Measurements from ENCODE around the gene USH1G. TPM values are rescaled to one million over a fixed set of nuclear protein-coding genes. Genes with fewer than 3 reads are reported as not detected.

Gene USH1G
- total RNA-seq, 1 experiment from 2014 or later, result 2.7 TPM

- no peak overlapping the region for H2BK5ac ChIP-seq (ENCODE audit: insufficient read length, low read length)
- H4K5ac ChIP-seq (ENCODE audit: insufficient read length, low read depth, low read length), result no peak overlapping the region
- no peak overlapping the region for H3K18ac ChIP-seq (ENCODE audit: insufficient read length, low read depth, low read length)
- no peak overlapping the region for H2BK12ac ChIP-seq (ENCODE audit: insufficient read length, low read depth, low read length)
- H3K14ac ChIP-seq (ENCODE audit: insufficient read depth, low read length), result no peak overlapping the region
- no peak overlapping the region for H4K8ac ChIP-seq (replicated peaks; ENCODE audit: insufficient read length, low read depth, low read length)
- no peak overlapping the region for H3K27ac ChIP-seq (ENCODE audit: insufficient read length, low read depth, low read length)
- DNase-seq, result no peak
- Mint-ChIP-seq H3K4me1 (peaks cover 9 to 20% of the 10 kb centered on the region in 2 experiments), H3K27me3 (ENCODE audit: low read depth) (peaks cover 28% of the 10 kb centered on the region), H3K9me3 (no peaks in the 10 kb centered on the region), H3K4me3 (no peak overlapping the region), H3K27ac (no peak overlapping the region), H3K36me3 (ENCODE audit: insufficient read depth in 1 of 3, low read depth in 3 of 3) (no peaks in the 10 kb centered on the region; a peak in 1 of 7 replicates)
- H2AK5ac ChIP-seq (ENCODE audit: insufficient read length, low read length), result no peak overlapping the region
- no CpG with 5 or more reads among the region's 13 CpGs for WGBS (ENCODE audit: extremely low coverage, insufficient read length, low lambda C conversion rate)
- no peak overlapping the region for H2BK120ac ChIP-seq (ENCODE audit: low read depth, low read length, poor library complexity, severe bottlenecking)
- no peak overlapping the region for H3K23ac ChIP-seq (ENCODE audit: insufficient read length, low read depth, low read length)
- H2BK20ac ChIP-seq (ENCODE audit: low read depth, low read length, poor library complexity, severe bottlenecking), result no peak overlapping the region
- TF ChIP-seq, protein P1, sequence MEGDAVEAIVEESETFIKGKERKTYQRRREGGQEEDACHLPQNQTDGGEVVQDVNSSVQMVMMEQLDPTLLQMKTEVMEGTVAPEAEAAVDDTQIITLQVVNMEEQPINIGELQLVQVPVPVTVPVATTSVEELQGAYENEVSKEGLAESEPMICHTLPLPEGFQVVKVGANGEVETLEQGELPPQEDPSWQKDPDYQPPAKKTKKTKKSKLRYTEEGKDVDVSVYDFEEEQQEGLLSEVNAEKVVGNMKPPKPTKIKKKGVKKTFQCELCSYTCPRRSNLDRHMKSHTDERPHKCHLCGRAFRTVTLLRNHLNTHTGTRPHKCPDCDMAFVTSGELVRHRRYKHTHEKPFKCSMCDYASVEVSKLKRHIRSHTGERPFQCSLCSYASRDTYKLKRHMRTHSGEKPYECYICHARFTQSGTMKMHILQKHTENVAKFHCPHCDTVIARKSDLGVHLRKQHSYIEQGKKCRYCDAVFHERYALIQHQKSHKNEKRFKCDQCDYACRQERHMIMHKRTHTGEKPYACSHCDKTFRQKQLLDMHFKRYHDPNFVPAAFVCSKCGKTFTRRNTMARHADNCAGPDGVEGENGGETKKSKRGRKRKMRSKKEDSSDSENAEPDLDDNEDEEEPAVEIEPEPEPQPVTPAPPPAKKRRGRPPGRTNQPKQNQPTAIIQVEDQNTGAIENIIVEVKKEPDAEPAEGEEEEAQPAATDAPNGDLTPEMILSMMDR (conservative IDR thresholded peaks at IDR 0.05), result no peak
- no peak overlapping the region for H2BK15ac ChIP-seq (ENCODE audit: low read depth, low read length)
- no peak overlapping the region for H3K4ac ChIP-seq (ENCODE audit: low read depth, low read length)
- no peak overlapping the region for H3K56ac ChIP-seq (ENCODE audit: insufficient read length, low read depth, low read length)
- no peak overlapping the region for H2AFZ ChIP-seq (ENCODE audit: low read length)
- no peak overlapping the region for H3K9ac ChIP-seq (ENCODE audit: extremely low read depth, insufficient read length, low read length)
- no peaks in the 10 kb centered on the region for H4K20me1 ChIP-seq (ENCODE audit: control insufficient read depth, insufficient read depth, insufficient read length)
- H3T11ph ChIP-seq (ENCODE audit: low read length), result no peak overlapping the region
- H3K9me3 ChIP-seq (ENCODE audit: control insufficient read depth, low read depth, low read length), result no peaks in the 10 kb centered on the region
- H3K4me1 ChIP-seq (ENCODE audit: insufficient read depth, low read length), result no peaks in the 10 kb centered on the region
- peaks cover 2% of the 10 kb centered on the region for H3K23me2 ChIP-seq (ENCODE audit: insufficient read length, low read depth, low read length, poor library complexity, severe bottlenecking)
- H3K4me2 ChIP-seq (ENCODE audit: insufficient read depth, insufficient read length, low read length), result no peak overlapping the region
- H3K79me1 ChIP-seq (ENCODE audit: insufficient read depth, low read depth, low read length, poor library complexity, severe bottlenecking), result no peaks in the 10 kb centered on the region
- H3K79me2 ChIP-seq (ENCODE audit: insufficient read depth, low read length), result no peaks in the 10 kb centered on the region
- no peaks in the 10 kb centered on the region for H3K27me3 ChIP-seq (ENCODE audit: insufficient read depth, low read length)
- no peak overlapping the region for H4K91ac ChIP-seq (ENCODE audit: insufficient read length, low read depth, low read length)
Observed at GRCh38 chr17:74954665-74955421, 31.8 kb upstream of the USH1G start.

Data from H9 (cell line).